Astrocyte (in vitro differentiated cells and primary cell): Measurements from ENCODE around the gene NCAPD2. TPM values are rescaled to one million over a fixed set of nuclear protein-coding genes. Genes with fewer than 3 reads are reported as not detected.
A peak's percentile ranks its signal among the peaks of the same experiment; 100 is the strongest.
"Not testable (repeated sequence)": the region's sequence is repeated elsewhere in the genome, so short reads cannot be mapped to it uniquely, and the experiment has no call there.

Source experiments
- DNase-seq: peaks from one replicate; pipeline ENCODE4 v3.0.0-alpha.2; 2010; ENCODE audit warnings: low read depth
- FAIRE-seq: peaks from 2 replicates; lab custom pipeline; 2011; peaks lifted over from hg19 to GRCh38; lab: Jason Lieb, UNC
- H2AFZ ChIP-seq: 2 replicates; pipeline ENCODE4 v1.6.0; 2012; ENCODE audit warnings: low read depth, low read length, inconsistent platforms
- H3K27ac ChIP-seq: 2 replicates; pipeline ENCODE4 v1.5.1; 2011; ENCODE audit warnings: low read depth, low read length, inconsistent platforms
- H3K27me3 ChIP-seq: 2 replicates; pipeline ENCODE4 v1.6.0; 2011; ENCODE audit warnings: low read length, inconsistent platforms; ENCODE audit not compliant: insufficient read depth
- H3K36me3 ChIP-seq: 2 replicates; pipeline ENCODE4 v1.5.1; 2011; ENCODE audit warnings: low read length, inconsistent platforms; ENCODE audit not compliant: insufficient read depth
- H3K4me1 ChIP-seq: 2 replicates; pipeline ENCODE4 v1.5.1; 2011; ENCODE audit warnings: low read length, inconsistent platforms; ENCODE audit not compliant: insufficient read depth
- H3K4me2 ChIP-seq: 2 replicates; pipeline ENCODE4 v1.6.0; 2012; ENCODE audit warnings: low read length, inconsistent platforms
- H3K4me3 ChIP-seq: 2 replicates; pipeline ENCODE4 v1.5.1; 2011; ENCODE audit warnings: low read depth, mild to moderate bottlenecking, low read length, inconsistent platforms; ENCODE audit not compliant: insufficient read depth
- H3K79me2 ChIP-seq: 2 replicates; pipeline ENCODE4 v1.6.0; 2012; ENCODE audit warnings: mild to moderate bottlenecking, low read length, inconsistent platforms; ENCODE audit not compliant: insufficient read depth
- H3K9ac ChIP-seq: 2 replicates; pipeline ENCODE4 v1.6.0; 2012; ENCODE audit warnings: mild to moderate bottlenecking, low read length, inconsistent platforms
- H3K9me3 ChIP-seq: 2 replicates; pipeline ENCODE4 v1.5.1; 2012; ENCODE audit warnings: low read depth, mild to moderate bottlenecking, low read length, inconsistent platforms; ENCODE audit not compliant: insufficient read depth
- H4K20me1 ChIP-seq: 2 replicates; pipeline ENCODE4 v1.6.0; 2012; ENCODE audit warnings: low read length, inconsistent platforms; ENCODE audit not compliant: insufficient read depth
- H3K27ac Mint-ChIP-seq: one replicate; pipeline ENCODE4 v1.8.0; 2021; ENCODE audit warnings: mild to moderate bottlenecking, mixed read lengths; ENCODE audit not compliant: unreplicated experiment
- H3K27me3 Mint-ChIP-seq: one replicate; pipeline ENCODE4 v1.8.0; 2021; ENCODE audit warnings: low read depth, mixed read lengths; ENCODE audit not compliant: unreplicated experiment
- H3K36me3 Mint-ChIP-seq: one replicate; pipeline ENCODE4 v1.8.0; 2021; ENCODE audit warnings: low read depth, mixed read lengths; ENCODE audit not compliant: unreplicated experiment
- H3K4me1 Mint-ChIP-seq: one replicate; pipeline ENCODE4 v1.8.0; 2021; ENCODE audit warnings: low read depth, mixed read lengths; ENCODE audit not compliant: unreplicated experiment
- H3K4me3 Mint-ChIP-seq: one replicate; pipeline ENCODE4 v1.8.0; 2021; ENCODE audit warnings: mild to moderate bottlenecking, moderate library complexity, mixed read lengths; ENCODE audit not compliant: unreplicated experiment
- H3K9me3 Mint-ChIP-seq: one replicate; pipeline ENCODE4 v1.8.0; 2021; ENCODE audit warnings: mild to moderate bottlenecking, mixed read lengths; ENCODE audit not compliant: unreplicated experiment
- CTCF ChIP-seq: IDR thresholded peaks from 2 replicates; pipeline ENCODE4 v1.5.1; 2011; ENCODE audit warnings: low read depth, mild to moderate bottlenecking, inconsistent platforms, low read length, moderate library complexity; ENCODE audit not compliant: insufficient read depth
- EZH2 ChIP-seq: IDR thresholded peaks from 2 replicates; pipeline ENCODE4 v1.6.1; 2012; ENCODE audit warnings: mild to moderate bottlenecking, low read length, inconsistent platforms; ENCODE audit not compliant: insufficient read depth
- total RNA-seq: library from RNA; stranded (reverse); gene quantifications from 2 replicates; pipeline ENCODE4 v1.2.1, GENCODE V29; 2021

Gene NCAPD2
- total RNA-seq, 1 donor from 2014 or later = 18.6 TPM

DNA sequence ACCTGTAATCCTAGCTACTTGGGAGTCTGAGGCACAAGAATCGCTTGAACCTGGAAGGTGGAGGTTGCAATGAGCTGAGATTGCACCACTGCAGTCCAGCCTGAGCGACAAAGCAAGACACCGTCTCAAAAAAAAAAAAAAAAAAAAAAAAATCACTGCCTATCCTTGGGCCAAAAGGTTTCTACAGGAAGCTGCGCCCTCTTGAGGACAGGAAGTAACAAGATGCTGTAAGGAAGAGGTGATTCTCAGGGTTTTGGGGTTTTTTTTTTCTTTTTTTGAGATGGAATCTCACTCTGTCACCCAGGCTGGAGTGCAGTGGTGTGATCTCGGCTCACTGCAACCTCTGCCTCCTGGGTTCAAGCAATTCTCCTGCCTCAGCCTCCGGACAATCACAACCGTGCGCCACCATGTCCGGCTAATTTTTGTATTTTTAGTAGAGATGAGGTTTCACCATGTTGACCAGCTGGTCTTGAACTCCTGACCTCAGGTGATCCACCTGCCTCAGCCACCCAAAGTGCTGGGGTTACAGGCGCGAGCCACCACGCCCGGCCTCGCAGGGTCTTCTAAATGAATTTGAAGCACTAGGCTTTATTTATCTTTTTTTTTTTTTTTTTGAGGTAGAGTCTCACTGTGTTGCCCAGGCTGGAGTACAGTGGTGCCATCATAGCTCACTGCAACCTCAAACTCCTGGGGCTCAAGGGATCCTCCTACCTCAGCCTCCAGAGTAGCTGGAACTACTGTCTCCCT is 64.3 kb downstream of the NCAPD2 start:
- Histone ChIP-seq H4K20me1 (peaks cover 66% of the 10 kb centered on the region), H3K4me1 (peaks cover 20% of the 10 kb centered on the region), H3K36me3 (peaks cover 52% of the 10 kb centered on the region), H3K79me2 (peaks cover 56% of the 10 kb centered on the region)
- TF ChIP-seq CTCF = peak; percentile 48
- not testable (repeated sequence) for H2AFZ ChIP-seq, H3K9me3 ChIP-seq, H3K27me3 ChIP-seq, H3K9me3 Mint-ChIP-seq, FAIRE-seq, H3K9ac ChIP-seq, H3K4me2 ChIP-seq, H3K4me3 Mint-ChIP-seq, H3K27ac ChIP-seq, H3K4me3 ChIP-seq, H3K27me3 Mint-ChIP-seq
- Mint-ChIP-seq H3K36me3 (peaks cover 24% of the 10 kb centered on the region), H3K27ac (peak overlapping the region; percentile 58), H3K4me1 (peaks cover 14% of the 10 kb centered on the region)
- DNase-seq = peak; percentile 57

DNA sequence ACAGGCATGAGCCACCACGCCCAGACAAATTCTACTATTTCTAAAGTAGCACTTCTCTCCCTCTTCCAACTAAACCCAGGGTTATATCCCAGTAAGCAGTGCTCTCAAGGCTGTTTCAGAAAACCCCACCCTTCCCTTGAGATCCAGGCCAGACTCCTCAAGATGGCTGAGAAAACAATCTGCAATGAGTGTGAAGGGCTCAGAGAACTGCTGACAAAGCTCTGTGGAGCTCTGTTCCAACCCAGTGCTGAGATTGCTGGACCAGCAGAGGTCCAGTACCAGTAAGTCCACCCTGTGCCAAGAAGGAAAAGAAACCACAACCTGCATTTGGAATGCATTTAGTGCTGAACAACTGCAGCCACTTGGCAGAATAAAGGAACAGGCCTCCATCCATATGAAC is 65.6 kb downstream of the NCAPD2 start:
- no peak overlapping the region for H3K4me3 Mint-ChIP-seq
- no peak for DNase-seq
- no peaks in the 10 kb centered on the region for H3K27me3 Mint-ChIP-seq

More for the DNA sequence above, 65.6 kb downstream of the NCAPD2 start:
- Histone ChIP-seq H3K4me3 (no peak overlapping the region), H3K79me2 (peaks cover 56% of the 10 kb centered on the region), H3K36me3 (peaks cover 59% of the 10 kb centered on the region), H3K27ac (no peak overlapping the region), H4K20me1 (peaks cover 63% of the 10 kb centered on the region), H3K9ac (no peak overlapping the region), H2AFZ (no peak overlapping the region), H3K9me3 (no peaks in the 10 kb centered on the region), H3K4me2 (no peak overlapping the region), H3K27me3 (no peaks in the 10 kb centered on the region), H3K4me1 (peaks cover 6% of the 10 kb centered on the region)
- Mint-ChIP-seq H3K9me3 (no peaks in the 10 kb centered on the region), H3K36me3 (peaks cover 26% of the 10 kb centered on the region), H3K27ac (no peak overlapping the region), H3K4me1 (peaks cover 6% of the 10 kb centered on the region)
- TF ChIP-seq CTCF (no peak), EZH2 (no peak)
- FAIRE-seq = no peak
